HG02763 (cell line): ENCODE results near the gene SETBP1.
A peak's percentile ranks its signal among the peaks of the same experiment; 100 is the strongest.

Experiments used
- ATAC-seq: cut with Tn5 transposase; IDR thresholded peaks from one replicate; pipeline ENCODE4 v1.9.1; 2021; ENCODE audit warnings: mild to moderate bottlenecking, moderate library complexity; ENCODE audit not compliant: unreplicated experiment

Gene SETBP1

GRCh38 chr18:44896846-44897245, 216.2 kb downstream of the SETBP1 start:
- no peak for ATAC-seq

GRCh38 chr18:44897411-44897810, 216.7 kb downstream of the SETBP1 start:
- no peak for ATAC-seq

- no peak for ATAC-seq
Measured at GRCh38 chr18:44897816-44898215, 217.1 kb downstream of the SETBP1 start.

GRCh38 chr18:44898498-44898897, 217.8 kb downstream of the SETBP1 start:
- ATAC-seq = no peak

- ATAC-seq = no peak
Measured at GRCh38 chr18:44899832-44900231, 219.1 kb downstream of the SETBP1 start.

- ATAC-seq = no peak
Measured at GRCh38 chr18:44900627-44901026, 219.9 kb downstream of the SETBP1 start.

GRCh38 chr18:44901283-44901682, 220.6 kb downstream of the SETBP1 start:
- no peak for ATAC-seq

GRCh38 chr18:44903327-44903726, 222.6 kb downstream of the SETBP1 start:
- no peak for ATAC-seq

- no peak for ATAC-seq
Measured at GRCh38 chr18:44904768-44905167, 224.1 kb downstream of the SETBP1 start.

GRCh38 chr18:44909191-44909719, 228.6 kb downstream of the SETBP1 start:
- peak; percentile 70 for ATAC-seq

- no peak for ATAC-seq
Measured at GRCh38 chr18:44911260-44911659, 230.6 kb downstream of the SETBP1 start.

- ATAC-seq = no peak
Measured at GRCh38 chr18:44911773-44912172, 231.1 kb downstream of the SETBP1 start.

- no peak for ATAC-seq
Measured at GRCh38 chr18:44912740-44913478, 232.2 kb downstream of the SETBP1 start.

- no peak for ATAC-seq
Measured at GRCh38 chr18:44914028-44914427, 233.3 kb downstream of the SETBP1 start.

- ATAC-seq = no peak
Measured at GRCh38 chr18:44915213-44915612, 234.5 kb downstream of the SETBP1 start.

- no peak for ATAC-seq
Measured at GRCh38 chr18:44915661-44916060, 235.0 kb downstream of the SETBP1 start.

GRCh38 chr18:44916429-44917207, 235.9 kb downstream of the SETBP1 start:
- no peak for ATAC-seq

GRCh38 chr18:44917216-44918141, 236.8 kb downstream of the SETBP1 start:
- ATAC-seq = no peak

GRCh38 chr18:44918142-44918476, 237.4 kb downstream of the SETBP1 start:
- no peak for ATAC-seq

GRCh38 chr18:44920441-44920840, 239.8 kb downstream of the SETBP1 start:
- ATAC-seq = no peak

- ATAC-seq = no peak
Measured at GRCh38 chr18:44921974-44922373, 241.3 kb downstream of the SETBP1 start.
